Stimulated activated naive CD4-positive, alpha-beta T cell treated with Interleukin-2 at 50 U/mL for 16 hours (primary cell): ENCODE measurements around the gene GPRASP2.
"Not testable (repeated sequence)": the region's sequence is repeated elsewhere in the genome, so short reads cannot be mapped to it uniquely, and the experiment has no call there.

Experiments
- DNase-seq: peaks from one replicate; lab custom pipeline; 2025; lab: John Stamatoyannopoulos, UW

GPRASP2 gene

DNA sequence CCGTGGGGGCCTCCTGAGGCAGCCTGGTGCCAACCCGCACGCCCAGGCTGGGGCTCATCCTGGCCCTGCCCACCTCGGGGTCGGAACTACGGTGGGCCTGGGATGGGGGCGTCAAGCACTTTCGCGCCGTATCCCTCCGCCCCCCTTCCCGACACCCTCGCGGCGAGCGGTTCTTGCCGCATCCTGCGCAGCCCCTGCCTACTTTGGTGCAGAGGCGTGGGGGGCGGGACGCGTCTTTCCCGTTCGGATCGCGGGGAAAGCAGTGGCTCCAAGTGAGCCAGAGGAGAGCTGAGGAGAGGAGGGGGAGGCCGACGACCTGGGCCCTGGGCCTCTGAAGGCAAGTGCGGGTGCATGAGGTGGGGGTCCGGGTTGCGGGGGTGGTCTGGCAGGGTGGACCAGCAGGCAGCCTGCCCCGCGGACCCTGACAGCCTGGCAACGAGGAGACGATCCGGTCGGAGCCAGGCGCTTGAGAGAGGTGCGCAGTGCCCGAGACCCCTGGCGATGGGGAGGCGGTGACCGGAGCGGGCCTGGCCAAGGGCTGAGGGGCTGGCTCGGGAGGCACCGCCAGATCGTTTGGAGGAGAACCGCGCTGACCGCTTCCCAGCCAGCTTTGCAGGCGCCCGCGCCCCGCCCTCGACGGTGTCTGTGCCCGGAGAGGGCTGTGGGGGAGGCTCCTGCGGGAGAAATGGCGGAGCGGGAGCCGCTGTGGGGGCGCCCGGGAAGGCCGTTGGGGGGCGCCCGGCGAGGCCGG, at the start of gene GPRASP2:
GPRASP2 (plus strand) TSS at position 233 of the 751 bp plus-strand sequence. CDS start 2,422 bp downstream, outside the sequence.
- DNase-seq = no peak

DNA sequence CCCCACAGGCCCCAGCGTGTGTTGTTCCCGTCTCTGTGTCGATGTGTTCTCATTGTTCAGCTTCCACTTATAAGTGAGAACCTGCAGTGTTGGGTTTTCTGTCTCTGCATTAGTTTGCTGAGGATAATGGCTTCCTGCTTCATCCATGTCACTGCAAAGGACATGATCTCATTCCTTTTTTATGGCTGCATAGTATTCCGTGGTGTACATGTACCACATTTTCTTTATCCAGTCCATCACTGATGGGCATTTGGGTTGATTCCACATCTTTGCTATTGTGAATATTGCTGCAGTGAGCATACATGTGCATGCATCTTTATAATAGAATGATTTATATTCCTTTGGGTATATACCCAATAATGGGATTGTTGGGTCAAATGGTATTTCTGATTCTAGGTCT, 48.4 kb upstream of the GPRASP2 start:
- not testable (repeated sequence) for DNase-seq

DNA sequence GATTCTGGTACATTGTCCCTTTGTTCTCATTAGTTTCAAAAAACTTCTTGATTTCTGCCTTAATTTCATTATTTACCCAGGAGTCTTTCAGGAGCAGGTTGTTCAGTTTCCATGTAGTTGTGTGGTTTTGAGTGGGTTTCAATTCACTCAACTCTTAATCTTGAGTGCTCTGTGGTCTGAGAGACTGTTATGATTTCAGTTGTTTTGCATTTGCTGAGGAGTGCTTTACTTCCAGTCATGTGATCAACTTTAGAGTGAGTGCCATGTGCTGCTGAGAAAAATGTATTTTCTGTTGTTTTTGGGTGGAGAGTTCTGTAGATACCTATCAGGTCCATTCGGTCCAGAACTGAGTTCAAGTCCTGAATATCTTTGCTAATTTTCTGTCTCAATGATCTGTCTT, 45.2 kb upstream of the GPRASP2 start:
- DNase-seq = not testable (repeated sequence)

DNA sequence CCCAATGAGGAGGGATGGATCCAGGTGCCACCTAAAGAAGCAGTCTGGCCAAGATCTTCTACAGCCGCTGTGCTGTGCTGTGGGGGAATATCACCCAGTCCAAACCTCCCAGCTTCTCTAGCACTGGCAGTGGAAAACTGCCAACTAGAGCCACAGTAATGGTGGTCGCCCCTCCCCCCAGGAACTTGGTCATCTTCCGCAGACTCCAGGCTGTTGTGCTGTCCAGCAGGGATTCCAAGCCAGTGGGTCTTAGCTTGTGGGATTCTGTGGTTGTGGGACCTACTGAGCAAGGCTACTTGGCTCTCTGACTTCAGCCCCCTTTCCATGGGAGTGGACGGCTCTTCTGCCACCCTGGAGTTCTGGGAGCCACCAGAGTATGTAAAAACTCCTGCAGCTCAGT, 42.7 kb upstream of the GPRASP2 start:
- DNase-seq = no peak

DNA sequence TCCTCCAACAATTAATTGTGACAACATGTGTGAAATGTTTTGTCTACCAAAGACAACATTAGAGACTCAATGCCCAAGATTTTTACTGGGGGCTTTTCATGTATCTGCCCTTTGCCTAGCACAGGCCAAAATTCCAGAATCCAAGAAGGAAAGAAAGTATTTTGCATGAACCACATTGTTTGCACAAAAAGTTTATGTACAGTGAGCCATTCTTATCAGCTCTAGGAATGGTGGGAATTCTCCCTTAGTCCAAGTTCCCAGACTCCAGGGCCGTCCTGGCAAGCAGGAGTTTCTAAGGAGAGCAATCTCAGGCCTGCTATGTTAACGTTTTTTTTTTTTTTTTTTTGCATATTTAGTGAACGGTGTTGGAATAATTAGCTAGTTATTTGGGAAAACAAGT, 39.4 kb upstream of the GPRASP2 start:
- no peak for DNase-seq

DNA sequence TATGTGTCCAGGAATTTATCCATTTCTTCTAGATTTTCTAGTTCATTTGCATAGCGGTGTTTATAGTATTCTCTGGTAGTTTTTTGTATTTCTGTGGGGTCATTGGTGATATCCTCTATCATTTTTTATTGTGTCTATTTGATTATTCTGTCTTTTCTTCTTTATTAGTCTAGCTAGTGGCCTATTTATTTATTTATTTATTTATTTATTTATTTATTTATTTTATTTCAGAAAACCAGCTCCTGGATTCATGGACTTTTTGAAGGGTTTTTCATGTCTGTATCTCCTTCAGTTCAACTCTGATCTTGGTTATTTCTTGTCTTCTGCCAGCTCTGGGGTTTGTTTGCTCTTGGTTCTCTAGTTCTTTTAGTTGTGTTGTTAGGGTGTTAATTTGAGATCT, 34.8 kb upstream of the GPRASP2 start:
- not testable (repeated sequence) for DNase-seq

DNA sequence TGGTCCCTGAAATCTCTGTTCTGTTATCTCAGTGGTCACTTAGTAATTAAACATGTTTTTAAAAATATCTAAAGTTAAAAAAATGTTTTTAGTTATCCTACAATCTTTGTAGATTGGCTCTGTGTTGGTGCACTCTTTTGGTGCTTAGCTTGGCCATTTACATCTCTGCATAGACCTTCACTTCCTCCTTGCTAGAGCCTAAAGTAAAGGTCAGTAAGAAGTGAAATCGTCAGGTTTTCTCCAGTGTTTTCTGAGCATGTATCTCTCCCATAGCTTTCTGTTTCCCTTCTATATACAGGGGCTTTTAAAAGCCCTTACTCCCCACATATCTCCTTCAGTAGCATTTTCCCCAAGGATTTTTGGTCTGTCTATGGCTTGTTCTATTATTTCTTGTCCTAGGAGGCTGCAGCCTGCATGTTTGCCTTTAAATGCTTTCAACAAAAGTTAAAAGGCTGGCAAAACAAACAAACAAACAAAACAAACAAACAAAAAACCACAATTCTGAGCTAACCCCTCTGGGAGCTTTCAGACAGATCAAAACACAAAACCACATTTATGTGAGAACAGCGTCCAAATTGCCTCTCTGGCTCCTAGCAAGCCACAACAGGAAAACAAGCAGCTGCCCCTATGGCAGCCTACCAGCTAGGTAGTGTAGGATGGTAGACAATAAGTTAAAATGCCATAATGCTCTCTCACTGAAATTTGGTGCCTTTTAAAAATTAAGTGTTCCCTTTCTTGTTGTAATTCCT, 27.3 kb upstream of the GPRASP2 start:
- no peak for DNase-seq

DNA sequence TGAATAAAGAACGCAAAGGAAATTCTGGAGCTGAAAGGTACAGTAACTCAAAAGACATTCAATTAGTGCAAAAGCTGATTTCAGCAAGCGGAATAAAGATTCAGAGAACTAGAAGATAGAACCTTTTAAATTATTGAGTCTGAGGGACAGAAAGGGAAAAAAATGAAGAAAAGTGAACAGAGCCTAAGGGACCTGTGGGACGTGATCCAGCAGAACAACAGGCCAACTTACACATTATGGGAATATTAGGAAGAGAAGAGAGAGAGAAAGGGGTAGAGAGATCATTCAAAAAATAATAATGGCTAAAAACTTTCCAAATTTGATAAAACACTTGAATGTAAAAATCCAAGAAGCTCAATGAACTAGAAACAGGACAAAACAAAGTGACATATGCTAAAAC, 17.5 kb upstream of the GPRASP2 start:
- no peak for DNase-seq

DNA sequence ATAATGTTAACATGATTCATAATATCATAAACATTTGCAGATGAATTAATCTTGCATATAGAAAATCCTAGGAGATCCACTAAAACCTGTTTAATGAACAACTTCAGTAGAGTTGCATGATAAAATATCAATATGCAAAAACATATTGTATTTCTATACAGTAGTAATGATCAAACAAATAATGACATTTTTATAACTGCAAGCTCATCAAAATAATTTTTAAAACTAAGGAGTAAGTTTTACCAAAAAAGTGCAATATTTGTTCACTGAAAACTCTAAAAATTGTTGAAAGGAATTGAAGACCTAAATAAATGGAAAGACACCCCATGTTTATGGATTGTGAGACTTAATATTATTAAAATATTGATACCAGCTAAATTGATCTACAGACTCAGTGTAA, 15.9 kb upstream of the GPRASP2 start:
- DNase-seq = no peak

GRCh38 chrX:102697494-102697893, 14.8 kb upstream of the GPRASP2 start:
- DNase-seq = no peak

DNA sequence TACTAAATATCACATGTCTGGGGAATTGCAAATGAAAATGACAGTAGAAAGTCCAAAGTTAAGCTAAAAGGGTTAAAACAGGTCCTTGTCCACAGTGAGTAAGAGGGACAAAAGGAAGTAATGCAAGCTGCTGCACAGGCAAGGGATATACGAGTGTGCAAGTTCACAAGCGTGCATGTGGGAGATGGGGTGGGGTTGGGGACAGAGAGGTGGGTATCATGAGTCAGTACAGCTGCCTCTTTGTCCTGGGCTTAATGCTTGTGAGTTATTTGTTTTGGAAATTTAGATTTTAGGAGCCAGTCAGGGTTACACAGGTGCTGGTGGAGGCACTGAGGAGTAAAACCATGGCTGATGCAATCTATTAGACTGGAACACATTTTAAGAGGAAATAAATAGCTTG, 3.3 kb upstream of the GPRASP2 start:
- DNase-seq = no peak

DNA sequence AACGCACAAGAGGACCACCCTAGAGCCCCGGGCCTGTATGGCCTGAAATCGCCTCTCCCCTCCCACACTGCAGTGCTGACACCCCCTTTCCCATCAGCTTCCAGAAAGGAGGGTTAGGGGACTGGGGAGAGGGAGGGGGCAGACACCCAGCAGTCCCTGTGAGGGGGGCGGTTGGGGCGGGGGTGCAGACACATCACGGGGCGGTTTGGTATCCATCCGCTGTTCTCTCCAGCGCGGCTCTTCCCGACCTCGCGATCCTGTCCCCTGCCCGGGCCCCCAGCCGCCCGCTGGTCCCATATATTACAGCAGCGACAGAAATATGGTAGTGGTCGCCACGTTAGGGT, 404 bp upstream of the GPRASP2 start:
- DNase-seq = no peak

DNA sequence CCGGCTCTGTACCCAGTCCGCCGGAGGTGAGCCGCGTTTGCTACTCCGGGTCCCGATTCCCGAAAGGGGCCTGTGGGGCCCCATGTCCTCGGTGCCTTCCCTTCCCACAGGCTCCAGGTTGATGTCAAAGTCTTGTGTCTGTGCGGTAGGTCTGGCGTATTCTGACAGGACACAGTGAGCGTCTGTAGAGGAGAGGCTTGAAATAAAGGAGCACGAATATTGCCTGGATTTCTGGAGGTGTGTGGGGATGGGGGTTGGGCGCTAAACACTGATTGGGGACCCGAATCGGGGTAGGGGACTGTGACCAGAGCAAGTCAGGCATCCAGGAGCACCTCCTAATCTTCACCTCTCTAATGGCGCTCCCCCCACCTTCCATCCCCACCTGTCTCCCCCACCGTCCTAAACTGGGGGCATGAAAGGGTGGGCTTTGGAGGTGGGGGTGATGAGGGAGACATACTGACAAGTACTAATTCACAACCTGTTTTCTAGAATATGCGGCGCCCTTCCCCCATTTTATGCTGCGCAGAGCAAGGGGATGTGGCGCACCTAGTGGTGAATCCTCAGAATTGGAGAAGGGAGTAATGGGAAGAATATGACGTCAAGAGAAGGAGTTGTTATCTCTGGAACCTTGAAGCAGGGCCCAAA, 855 bp downstream of the GPRASP2 start:
- no peak for DNase-seq

- no peak for DNase-seq
These were observed 2.7 kb downstream of the GPRASP2 start for GRCh38 chrX:102714994-102715393.

GRCh38 chrX:102715967-102716366, 3.7 kb downstream of the GPRASP2 start:
- no peak for DNase-seq

- DNase-seq = peak; percentile 61
These were observed 8.3 kb downstream of the GPRASP2 start, which contains the start of gene GPRASP3 for GRCh38 chrX:102720237-102721168. GPRASP3 (plus strand) TSS chrX:102720743; CDS start chrX:102748996, 28,253 bp downstream.

DNA sequence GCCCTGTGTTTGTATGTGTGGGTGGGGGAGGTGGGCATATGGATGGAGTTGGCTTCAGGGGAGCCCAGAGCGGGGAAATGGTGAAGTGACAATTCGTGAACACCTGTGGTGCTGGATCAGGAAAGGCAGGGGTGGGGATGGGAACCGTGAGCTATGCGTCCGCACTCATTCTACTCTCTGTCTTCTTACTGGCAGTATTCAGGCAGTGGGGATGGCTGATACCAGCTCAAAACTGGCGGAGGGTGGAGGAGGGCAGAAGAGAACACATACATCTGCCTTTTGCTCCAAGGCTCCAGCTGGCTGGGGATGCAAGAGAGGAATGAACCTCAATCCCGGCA, 8.9 kb downstream of the GPRASP2 start:
- not testable (repeated sequence) for DNase-seq

DNA sequence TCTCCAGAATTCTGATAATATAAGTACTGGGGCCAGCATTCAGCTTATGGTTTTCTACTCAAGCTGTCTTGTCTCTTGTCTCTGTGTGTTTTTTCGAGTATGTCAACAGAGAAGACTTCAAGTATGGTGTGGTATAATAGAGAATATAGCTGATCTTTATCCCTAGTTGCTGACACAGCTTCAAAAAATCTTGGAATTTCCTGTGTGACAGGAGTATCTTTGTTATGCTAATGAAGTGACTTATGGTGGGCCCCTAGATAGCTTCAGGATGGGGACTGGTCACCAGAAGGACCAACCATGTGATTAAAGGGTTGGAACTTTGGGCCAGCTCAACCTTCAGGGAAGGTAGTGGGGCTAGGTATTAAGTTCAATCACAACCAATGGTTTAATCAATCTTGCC, 11.2 kb downstream of the GPRASP2 start:
- DNase-seq = no peak

DNA sequence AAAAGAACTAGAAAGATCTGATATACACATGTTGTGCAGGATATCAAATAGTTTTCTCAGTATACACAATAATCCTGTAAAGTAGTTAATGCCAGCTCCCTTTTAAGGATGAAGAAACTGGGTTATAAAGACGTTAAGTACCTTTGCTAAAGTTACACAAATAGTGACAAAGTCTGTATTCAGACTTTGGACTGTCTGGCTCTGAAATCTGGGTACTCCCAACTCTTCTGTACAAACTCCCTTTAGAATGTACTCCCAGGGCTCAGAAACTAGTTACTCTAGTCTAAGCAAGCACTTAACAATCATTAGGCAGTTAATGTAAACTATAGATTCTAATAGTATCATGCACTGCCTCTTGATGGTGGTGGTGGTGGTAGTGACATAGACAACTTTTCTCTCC, 15.5 kb downstream of the GPRASP2 start:
- no peak for DNase-seq

DNA sequence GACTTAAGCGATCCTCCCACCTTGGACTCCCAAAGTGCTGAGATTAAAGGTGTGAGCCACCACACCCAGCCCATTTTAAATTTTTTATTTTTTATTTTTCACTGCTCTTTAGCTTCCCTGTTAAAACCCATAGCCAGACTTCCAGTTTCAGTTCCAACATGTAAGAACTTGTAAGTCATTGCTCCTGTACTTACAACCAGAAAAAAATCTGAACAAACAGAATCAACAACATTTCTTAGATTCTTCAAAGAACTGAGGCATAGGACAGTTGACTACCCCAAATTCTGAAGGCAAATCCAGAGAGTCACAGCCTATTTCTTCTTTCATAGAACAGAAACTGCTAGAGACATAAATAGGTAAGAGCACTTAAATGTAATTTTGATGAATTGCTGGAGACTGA, 16.4 kb downstream of the GPRASP2 start:
- no peak for DNase-seq

- DNase-seq = no peak
These were observed 27.4 kb downstream of the GPRASP2 start for GRCh38 chrX:102739657-102740056.

GRCh38 chrX:102744307-102744706, 32.1 kb downstream of the GPRASP2 start:
- DNase-seq = no peak
